ENCODE data around the gene KIF1A. TPM values are rescaled to one million over a fixed set of nuclear protein-coding genes. Genes with fewer than 3 reads are reported as not detected.
"Not testable (repeated sequence)": the region's sequence is repeated elsewhere in the genome, so short reads cannot be mapped to it uniquely, and the experiment has no call there.

The KIF1A gene
- total RNA-seq, 2 donors from 2014 or later: 27.4 to 51.5 TPM

- intact Hi-C loops (cut with DNase I): no loop called here
- peak; percentile 17 for DNase-seq
Observed at GRCh38 chr2:240783819-240784621, 36.0 kb downstream of the KIF1A start.

DNA sequence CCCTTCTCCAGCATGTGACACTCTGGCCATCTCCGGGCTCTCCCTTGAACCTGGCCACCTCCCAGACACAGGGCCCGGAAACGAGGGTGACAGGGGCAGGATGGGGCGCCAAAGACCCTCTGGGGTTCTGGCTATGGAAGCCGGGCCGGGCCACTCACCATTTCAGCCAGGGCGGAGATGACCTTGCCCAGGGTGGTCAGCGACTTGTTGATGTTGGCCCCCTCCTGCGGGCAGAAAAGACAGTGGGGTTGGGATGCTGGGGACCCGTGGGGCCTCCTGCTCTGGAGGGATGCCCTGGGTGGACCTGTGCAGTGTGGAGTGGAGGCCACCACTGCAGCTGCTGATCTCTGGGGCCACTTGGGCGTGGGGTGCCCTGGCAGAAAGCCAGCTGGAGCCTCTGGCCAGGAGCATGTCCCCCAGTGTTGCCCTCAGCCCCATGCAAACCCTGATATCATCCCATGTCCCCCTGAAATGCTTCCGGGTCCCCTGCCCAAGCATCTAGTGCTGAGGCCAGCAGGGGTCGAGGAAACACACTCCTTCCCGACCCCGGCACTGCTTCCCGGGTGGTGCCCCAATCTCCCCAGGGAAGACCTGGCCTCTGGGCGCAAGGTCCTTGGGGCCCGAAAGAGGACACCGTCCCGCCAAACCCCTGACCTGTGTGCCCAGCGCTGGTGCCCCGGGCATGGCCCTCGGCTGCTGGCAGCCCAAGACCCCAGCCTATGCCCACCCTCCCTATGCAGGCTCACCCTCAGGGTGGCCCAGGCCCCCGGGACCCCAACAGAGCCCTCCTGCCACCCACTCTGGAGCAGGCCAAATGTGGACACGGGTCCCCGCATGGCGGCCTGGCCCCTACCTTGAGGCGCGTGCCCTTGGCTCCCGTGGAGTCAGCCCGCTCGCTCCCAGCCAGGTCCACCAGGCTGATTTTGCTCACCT, 36.9 kb downstream of the KIF1A start:
- DNase-seq (peak; percentile 18), ATAC-seq (no peak)
- intact Hi-C loops (cut with DNase I): no loop called here

More at GRCh38 chr2:240783819-240784621, 36.0 kb downstream of the KIF1A start:
- ATAC-seq: no peak

GRCh38 chr2:240782221-240782885, 37.7 kb downstream of the KIF1A start:
- intact Hi-C loops (cut with DNase I): no loop called here
- DNase-seq (peak; percentile 24), ATAC-seq (no peak)

- peak; percentile 16 for DNase-seq
- no peak for ATAC-seq
- intact Hi-C loops (cut with DNase I): no loop called here
Observed at GRCh38 chr2:240781471-240782220, 38.4 kb downstream of the KIF1A start.

GRCh38 chr2:240780023-240780700, 39.9 kb downstream of the KIF1A start:
- DNase-seq (no peak), ATAC-seq (peak; percentile 14)
- intact Hi-C loops (cut with DNase I): no loop called here

GRCh38 chr2:240779250-240779832, 40.7 kb downstream of the KIF1A start:
- DNase-seq; intact Hi-C loops (cut with DNase I); ATAC-seq: not testable (repeated sequence)

DNA sequence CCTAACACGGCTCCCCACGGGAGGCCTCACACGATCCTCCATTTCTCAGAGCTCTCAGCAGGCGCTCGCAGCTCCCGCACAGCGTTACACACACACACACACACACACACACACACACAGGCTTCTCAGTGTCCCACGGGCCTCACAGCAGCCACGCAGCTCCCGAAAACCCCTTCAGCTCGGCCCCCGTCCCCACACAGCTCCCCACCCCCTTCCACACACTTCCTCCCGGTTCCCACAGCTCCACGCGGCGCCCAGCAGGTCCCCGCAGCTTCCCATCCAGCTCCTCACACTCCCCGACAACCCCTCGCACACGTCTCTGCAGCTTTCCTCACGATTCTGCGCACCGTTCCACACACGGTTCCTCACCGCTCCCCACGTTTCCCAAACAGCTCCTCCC, 41.6 kb downstream of the KIF1A start:
- ATAC-seq (no peak), DNase-seq (no peak)
- intact Hi-C loops (cut with DNase I): no loop called here

- DNase-seq (no peak), ATAC-seq (no peak)
- intact Hi-C loops (cut with DNase I): no loop called here
Observed at GRCh38 chr2:240777456-240778212, 42.4 kb downstream of the KIF1A start.

GRCh38 chr2:240775905-240776304, 44.1 kb downstream of the KIF1A start:
- intact Hi-C loops (cut with DNase I): no loop called here
- ATAC-seq: peak; percentile 56 to 75
- peak; percentile 53 for DNase-seq

- ATAC-seq: no peak
- intact Hi-C loops (cut with DNase I): no loop called here
Observed at GRCh38 chr2:240774856-240775255, 45.2 kb downstream of the KIF1A start.

DNA sequence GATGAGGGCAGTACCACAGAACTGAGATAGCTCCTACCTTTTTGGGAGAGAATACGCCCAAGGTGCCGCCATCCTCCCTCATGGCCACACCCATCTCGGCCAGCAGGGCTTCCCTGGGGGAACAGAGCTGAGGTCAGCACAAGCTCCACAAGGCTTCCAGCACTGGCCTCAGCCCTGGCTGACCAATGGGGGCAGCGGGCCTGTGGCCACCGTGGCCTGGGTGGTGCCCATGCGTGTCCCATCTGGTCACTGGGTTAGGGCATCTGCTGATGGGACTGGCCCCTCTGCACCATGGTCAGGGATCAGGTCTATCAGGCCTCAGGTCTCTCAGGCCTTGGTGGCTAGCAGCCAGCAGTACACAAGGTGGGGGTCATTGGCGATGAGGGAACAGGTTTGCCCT, 50.9 kb downstream of the KIF1A start:
- intact Hi-C loops (cut with DNase I): no loop called here
- no peak for ATAC-seq
- DNase-seq: no peak

More at GRCh38 chr2:240774856-240775255, 45.2 kb downstream of the KIF1A start:
- DNase-seq: no peak

- ATAC-seq (no peak), DNase-seq (no peak)
- intact Hi-C loops (cut with DNase I): no loop called here
Observed at GRCh38 chr2:240768216-240768615, 51.8 kb downstream of the KIF1A start.

- intact Hi-C loops (cut with DNase I): no loop called here
- no peak for DNase-seq
- no peak for ATAC-seq
Observed at GRCh38 chr2:240767341-240767740, 52.7 kb downstream of the KIF1A start.

DNA sequence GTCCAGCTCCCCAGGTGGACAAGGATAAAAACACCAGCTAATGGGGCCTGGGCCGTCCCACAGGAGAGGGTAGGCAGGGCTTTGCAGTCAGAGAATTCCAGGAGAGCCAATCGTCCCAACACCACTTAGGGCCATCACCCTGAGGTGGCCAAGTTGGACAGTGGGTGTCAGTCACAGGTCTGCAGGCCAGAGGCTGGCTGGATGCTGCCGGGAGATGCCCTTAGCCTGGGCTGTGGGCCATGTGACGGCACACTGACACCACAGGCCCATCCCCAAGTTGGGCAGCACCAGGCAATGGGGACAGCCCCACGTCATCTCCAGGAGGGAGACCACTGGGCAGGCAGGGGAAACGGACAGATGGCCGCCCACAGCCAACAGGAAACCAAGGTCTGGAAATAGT, 53.9 kb downstream of the KIF1A start:
- ATAC-seq: peak; percentile 77
- DNase-seq: peak; percentile 60
- intact Hi-C loops (cut with DNase I): no loop called here

- DNase-seq (no peak), ATAC-seq (no peak)
- intact Hi-C loops (cut with DNase I): no loop called here
Observed at GRCh38 chr2:240765007-240765406, 55.0 kb downstream of the KIF1A start.

DNA sequence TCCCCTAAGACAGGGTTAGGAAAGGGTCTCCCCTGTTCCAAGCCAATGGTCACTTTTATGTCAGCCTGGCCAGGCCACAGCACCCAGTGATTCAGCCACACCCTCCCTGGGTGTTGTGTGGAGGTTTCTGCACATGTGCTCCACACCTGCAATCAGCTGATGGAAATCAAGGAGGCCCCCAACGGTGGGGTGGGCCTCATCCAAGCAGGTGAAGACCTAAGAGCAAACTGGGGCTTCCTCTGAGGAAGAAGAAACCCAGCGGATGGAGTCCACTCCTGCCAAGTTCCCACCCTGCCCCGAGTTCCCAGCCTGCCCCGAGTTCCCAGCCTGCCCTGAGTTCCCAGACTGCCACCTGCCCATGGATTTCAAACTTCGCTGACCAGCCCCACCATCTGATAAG, 55.4 kb downstream of the KIF1A start:
- ATAC-seq (no peak), DNase-seq (no peak)
- intact Hi-C loops (cut with DNase I): no loop called here

DNA sequence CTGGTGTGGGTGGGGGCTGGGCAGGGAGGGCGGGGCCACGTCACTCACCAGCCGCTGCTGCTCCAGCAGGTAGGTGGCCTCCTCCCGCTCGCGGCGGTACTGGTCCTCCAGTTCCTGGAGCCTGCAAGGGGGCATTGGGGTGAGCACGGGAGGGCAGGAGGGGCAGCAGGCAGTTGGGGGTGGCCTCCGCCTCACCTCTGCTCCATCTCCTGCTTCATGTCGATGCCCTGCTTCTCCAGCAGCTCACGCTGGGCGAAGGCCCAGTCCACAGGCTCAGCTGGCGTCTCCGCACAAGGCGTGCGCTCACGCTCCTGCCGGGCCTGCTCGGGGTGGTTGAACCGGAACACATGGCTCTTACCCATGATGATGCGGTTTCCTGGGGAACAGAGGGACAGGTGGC, 57.0 kb downstream of the KIF1A start:
- intact Hi-C loops (cut with DNase I): no loop called here
- no peak for DNase-seq
- no peak for ATAC-seq
